Measurements from ENCODE around the gene UBXN7. TPM values are rescaled to one million over a fixed set of nuclear protein-coding genes. Genes with fewer than 3 reads are reported as not detected.
A peak's percentile ranks its signal among the peaks of the same experiment; 100 is the strongest.
"Not testable (repeated sequence)": the region's sequence is repeated elsewhere in the genome, so short reads cannot be mapped to it uniquely, and the experiment has no call there.

Gene UBXN7
- total RNA-seq, 1 experiment from 2014 or later, result 46.1 TPM

- Mint-ChIP-seq H3K9me3 (ENCODE audit: low read depth, unreplicated experiment) (no peaks in the 10 kb centered on the region), H3K27ac (ENCODE audit: unreplicated experiment) (no peak overlapping the region), H3K4me1 (ENCODE audit: low read depth, unreplicated experiment) (peaks cover 9% of the 10 kb centered on the region), H3K4me3 (ENCODE audit: low read depth, unreplicated experiment) (no peak overlapping the region), H3K27me3 (ENCODE audit: unreplicated experiment) (no peaks in the 10 kb centered on the region), H3K36me3 (ENCODE audit: insufficient read depth, unreplicated experiment) (peaks cover 19% of the 10 kb centered on the region)
- intact Hi-C loops (cut with micrococcal nuclease; ENCODE audit: unreplicated experiment), result no loop called here
- BruUV-seq (replicated peaks), result no TSS peak
- no peak for TF ChIP-seq CTCF (IDR thresholded peaks at IDR 0.05; ENCODE audit: unreplicated experiment)
- CTCF ChIA-PET, result no interaction called here
- DNase-seq, result no peak
These were observed 111.1 kb downstream of the UBXN7 start for GRCh38 chr3:196321162-196321561.

GRCh38 chr3:196320137-196320536 is 112.1 kb downstream of the UBXN7 start:
- CTCF ChIA-PET, result no interaction called here
- no TSS peak for BruUV-seq (replicated peaks)
- peaks cover 9% of the 10 kb centered on the region for H3K4me1 Mint-ChIP-seq (ENCODE audit: low read depth, unreplicated experiment)

GRCh38 chr3:196317687-196318467 is 114.3 kb downstream of the UBXN7 start, which contains the start of gene DYNLT2B:
TSS of gene DYNLT2B (minus strand) at chr3:196318240. CDS start at chr3:196318152, 88 bp downstream.
- peak within 1 kb of the TSS; percentile 91 for H3K4me3 Mint-ChIP-seq (ENCODE audit: low read depth, unreplicated experiment)
- no TSS peak for BruUV-seq (replicated peaks)
- CTCF ChIA-PET, result no interaction called here
- intact Hi-C loops (cut with micrococcal nuclease; ENCODE audit: unreplicated experiment), result no loop called here
- H3K27ac Mint-ChIP-seq (ENCODE audit: unreplicated experiment), result peak within 1 kb of the TSS; percentile 75
- peaks cover 24% of the 10 kb centered on the region for H3K36me3 Mint-ChIP-seq (ENCODE audit: insufficient read depth, unreplicated experiment)
- H3K27me3 Mint-ChIP-seq (ENCODE audit: unreplicated experiment), result no peaks in the 10 kb centered on the region
- no peaks in the 10 kb centered on the region for H3K9me3 Mint-ChIP-seq (ENCODE audit: low read depth, unreplicated experiment)
- TF ChIP-seq CTCF (IDR thresholded peaks at IDR 0.05; ENCODE audit: unreplicated experiment), result no peak
- DNase-seq, result peak; percentile 89
- peaks cover 9% of the 10 kb centered on the region for H3K4me1 Mint-ChIP-seq (ENCODE audit: low read depth, unreplicated experiment)

More at GRCh38 chr3:196320137-196320536, 112.1 kb downstream of the UBXN7 start:
- Mint-ChIP-seq H3K27me3 (ENCODE audit: unreplicated experiment) (no peaks in the 10 kb centered on the region), H3K27ac (ENCODE audit: unreplicated experiment) (no peak overlapping the region), H3K36me3 (ENCODE audit: insufficient read depth, unreplicated experiment) (peaks cover 19% of the 10 kb centered on the region), H3K9me3 (ENCODE audit: low read depth, unreplicated experiment) (no peaks in the 10 kb centered on the region), H3K4me3 (ENCODE audit: low read depth, unreplicated experiment) (no peak overlapping the region)
- no peak for DNase-seq
- intact Hi-C loops (cut with micrococcal nuclease; ENCODE audit: unreplicated experiment), result no loop called here
- no peak for TF ChIP-seq CTCF (IDR thresholded peaks at IDR 0.05; ENCODE audit: unreplicated experiment)

- DNase-seq; CTCF ChIA-PET; intact Hi-C loops (cut with micrococcal nuclease; ENCODE audit: unreplicated experiment); H3K4me1 Mint-ChIP-seq (ENCODE audit: low read depth, unreplicated experiment); H3K27me3 Mint-ChIP-seq (ENCODE audit: unreplicated experiment); H3K9me3 Mint-ChIP-seq (ENCODE audit: low read depth, unreplicated experiment): not testable (repeated sequence)
- H3K36me3 Mint-ChIP-seq (ENCODE audit: insufficient read depth, unreplicated experiment), result peaks cover 24% of the 10 kb centered on the region
- H3K27ac Mint-ChIP-seq (ENCODE audit: unreplicated experiment), result peak overlapping the region; percentile 75
- H3K4me3 Mint-ChIP-seq (ENCODE audit: low read depth, unreplicated experiment), result peak overlapping the region; percentile 91
- BruUV-seq (replicated peaks), result TSS peak; percentile 11
These were observed 115.2 kb downstream of the UBXN7 start for GRCh38 chr3:196316799-196317686.
